HG02970 (cell line): ENCODE results near the gene GPS1.

Experiments used
- ATAC-seq: cut with Tn5 transposase; IDR thresholded peaks from one replicate; pipeline ENCODE4 v1.9.1; 2021; ENCODE audit warnings: mild to moderate bottlenecking, moderate library complexity, moderate number of reproducible peaks; ENCODE audit not compliant: unreplicated experiment, low FRiP score

The GPS1 gene

GRCh38 chr17:82073446-82073845 lies 21.7 kb downstream of the GPS1 start:
- no peak for ATAC-seq

DNA sequence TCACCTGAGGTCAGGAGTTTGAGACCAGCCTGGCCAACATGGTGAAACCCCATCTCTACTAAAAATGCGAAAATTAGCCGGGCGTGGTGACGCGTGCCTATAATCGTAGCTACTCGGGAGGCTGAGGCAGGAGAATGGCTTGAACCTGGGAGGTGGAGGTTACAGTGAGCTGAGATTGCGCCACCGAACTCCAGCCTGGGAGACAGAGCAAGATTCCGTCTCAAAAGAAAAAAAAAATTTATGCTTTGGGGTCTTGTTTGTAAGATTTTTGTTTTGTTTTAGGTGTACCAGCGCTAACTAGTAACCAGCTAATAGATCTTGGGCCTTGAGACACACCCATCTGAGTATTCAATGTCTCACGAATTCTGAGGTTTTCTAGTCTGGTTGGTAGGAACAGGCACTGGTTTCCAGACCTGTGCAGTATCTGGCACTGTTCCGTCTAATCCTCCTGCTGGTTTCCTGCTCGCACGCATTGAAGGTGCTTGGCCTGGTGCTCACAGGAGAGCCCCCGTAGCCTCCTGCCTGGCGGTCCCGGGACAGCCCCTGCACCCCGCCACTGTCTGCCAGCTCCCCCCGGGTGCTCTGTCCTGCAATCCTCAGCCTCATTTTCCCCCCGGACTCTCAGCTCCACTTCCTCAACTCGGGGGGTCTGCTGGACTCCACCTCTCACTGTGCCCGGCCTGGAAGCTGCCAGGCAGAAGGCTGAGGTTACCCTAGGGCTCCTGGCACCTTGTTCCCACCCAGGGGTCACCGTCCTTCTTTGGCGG lies 24.5 kb downstream of the GPS1 start:
- no peak for ATAC-seq

GRCh38 chr17:82076785-82077591 lies 25.3 kb downstream of the GPS1 start:
- no peak for ATAC-seq

DNA sequence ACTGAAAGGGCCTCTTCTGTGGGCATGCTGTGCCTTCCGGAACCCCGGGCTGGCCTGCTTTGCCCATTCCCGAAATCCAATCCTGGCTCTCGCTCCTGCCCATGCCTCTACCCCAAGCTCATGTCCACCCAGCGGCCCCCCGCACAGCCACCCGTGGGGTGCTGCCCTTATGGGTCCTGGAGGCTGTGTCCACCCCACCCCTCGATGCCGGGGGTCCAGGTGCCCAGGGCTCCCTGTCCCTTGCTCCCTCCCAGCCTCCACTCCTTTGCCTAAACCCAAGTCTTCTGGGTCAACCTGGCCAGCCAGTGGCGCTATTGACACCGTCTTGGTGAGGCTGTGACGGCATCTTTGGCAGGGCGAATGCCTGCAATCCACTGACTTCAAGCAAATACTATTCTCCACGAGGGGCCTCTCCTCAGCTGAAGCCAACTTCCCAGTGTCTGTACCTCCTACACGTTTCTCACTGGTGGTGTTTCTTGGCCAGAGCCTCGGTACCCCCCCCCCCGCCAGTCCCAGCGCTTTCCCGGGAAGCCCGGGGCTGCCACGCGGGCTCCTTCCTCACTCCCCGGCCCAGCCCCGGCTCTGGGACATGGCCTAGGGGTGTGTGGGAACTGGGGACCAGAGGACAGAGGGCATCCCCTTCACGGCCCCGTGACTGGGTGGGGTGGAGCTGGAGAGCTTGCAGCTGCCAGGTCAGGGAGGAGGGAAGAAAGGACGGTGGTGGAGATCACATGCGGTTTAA lies 26.1 kb downstream of the GPS1 start:
- ATAC-seq: no peak

DNA sequence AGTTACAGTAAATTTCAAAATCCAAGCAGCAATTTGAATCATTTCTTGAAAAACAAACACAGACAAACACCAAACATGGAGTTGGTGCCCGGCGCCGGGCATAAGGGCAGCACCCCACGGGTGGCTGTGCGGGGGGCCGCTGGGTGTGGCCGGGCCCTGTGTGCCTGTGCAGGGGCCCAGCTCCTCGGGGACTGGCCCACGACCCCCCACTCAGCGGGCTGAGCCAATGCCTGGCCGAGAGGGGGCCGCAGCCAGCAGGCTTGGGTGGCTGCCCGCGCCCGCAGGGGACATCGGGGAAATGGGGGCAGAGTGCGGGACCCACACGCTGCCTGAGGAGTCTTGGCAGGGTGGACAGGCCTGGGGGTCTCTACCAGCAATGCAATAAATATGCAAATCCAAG lies 26.7 kb downstream of the GPS1 start:
- no peak for ATAC-seq

- ATAC-seq: no peak
These were observed 27.4 kb downstream of the GPS1 start for GRCh38 chr17:82079001-82079677.

DNA sequence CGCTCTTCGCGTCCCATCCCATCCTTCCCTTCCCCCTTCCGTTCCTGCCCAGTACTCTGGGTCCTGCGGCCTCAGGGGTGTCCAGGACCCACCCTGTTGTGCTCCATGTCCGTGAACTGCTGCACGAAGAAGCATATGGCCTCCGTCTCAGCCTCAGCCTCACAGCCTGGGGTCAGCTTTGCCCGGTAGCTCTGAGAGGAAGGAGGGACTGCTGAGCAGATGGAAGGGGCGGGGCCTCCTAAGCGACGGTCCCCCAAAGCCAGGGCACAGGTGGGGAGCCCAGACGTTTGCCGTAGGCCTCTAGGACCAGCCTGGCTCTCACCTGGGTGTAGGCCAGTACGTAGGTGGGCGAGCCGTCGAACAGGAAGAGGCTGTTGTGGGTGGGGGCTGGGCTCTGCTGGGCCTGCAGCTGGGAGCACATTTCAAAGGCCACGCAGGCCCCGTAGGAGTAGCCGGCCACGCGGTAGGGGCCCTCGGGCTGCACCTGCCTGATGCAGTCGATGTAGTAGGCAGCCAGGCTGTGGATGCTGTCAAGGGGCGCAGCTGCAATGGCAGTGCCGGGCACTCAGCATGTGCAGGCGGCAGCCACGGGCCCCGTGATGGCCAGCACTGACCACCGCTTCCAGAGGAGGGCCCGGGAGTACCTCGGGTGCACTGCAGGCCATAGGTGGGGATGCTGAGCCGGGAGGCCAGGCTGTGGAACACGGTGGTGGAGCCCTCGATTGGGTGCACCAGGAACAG lies 28.5 kb downstream of the GPS1 start:
- no peak for ATAC-seq

DNA sequence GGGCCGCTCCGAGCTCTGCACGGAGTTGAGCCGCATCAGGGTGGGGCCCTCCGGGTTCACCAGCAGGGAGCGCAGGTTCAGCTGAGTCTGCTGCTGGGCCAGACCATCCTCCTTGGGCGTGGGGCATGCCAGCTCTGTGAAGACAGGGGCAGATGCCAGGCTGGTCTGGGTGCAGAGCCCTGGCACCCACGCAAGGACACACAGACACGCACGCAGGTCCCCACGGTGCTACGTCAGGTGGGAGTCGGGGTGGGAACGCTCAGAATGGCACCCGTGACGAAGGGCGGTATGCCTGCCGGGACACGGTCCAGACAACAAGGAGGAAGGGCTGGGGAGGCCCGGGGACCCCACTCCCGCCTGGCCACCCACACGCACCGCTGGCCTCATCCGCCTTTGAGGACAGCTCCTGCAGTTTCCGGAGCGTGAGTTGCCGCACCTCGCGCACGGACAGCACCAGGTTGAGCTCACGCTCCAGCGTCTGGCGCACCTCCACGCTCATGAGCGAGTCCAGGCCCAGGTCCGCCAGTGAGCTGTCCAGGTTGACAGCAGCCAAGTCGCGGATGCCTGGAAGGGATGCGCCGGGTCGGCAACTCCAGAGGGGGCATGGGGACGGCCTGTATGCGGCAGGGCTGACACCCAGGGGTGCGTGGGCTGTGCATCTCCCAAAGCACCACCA lies 29.2 kb downstream of the GPS1 start:
- ATAC-seq: no peak

DNA sequence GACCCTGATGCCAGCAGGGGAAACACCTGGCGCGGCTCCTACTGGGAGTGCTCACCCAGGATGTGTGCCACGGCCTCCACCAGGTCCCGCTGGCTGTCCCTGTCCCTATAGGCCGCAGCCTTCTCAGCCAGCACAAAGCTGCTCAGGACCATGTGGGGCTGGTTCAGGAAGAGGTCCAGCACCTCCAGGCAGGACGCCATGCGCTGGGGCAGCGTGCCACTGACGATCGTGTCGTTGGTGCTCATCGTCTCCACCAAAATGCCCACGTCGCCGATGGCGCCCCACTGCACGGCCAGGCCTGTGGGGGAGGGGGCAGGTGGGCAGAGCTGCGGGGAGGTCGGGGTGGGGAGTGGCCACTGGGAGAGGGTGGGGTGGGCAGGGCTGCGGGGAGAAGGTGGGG lies 29.8 kb downstream of the GPS1 start:
- ATAC-seq: no peak

DNA sequence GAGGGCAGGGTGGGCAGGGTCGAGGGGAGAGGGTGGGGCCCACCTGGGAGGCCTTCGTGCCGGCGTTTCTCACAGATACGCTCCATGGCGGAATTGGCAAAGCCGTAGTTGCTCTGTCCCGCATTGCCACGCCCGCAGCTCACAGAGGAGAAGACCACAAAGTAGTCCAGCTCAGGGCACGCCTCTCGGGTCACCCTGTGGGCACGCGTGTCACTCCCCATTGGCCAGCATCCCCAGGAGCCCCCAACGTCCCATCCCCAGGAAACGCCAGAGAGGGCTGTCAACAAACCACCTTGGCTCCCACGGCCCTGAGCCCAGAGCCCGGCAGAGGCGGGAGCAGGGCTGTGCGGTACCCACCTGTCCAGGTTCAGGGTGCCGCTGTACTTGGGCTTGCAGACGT lies 30.3 kb downstream of the GPS1 start:
- no peak for ATAC-seq

DNA sequence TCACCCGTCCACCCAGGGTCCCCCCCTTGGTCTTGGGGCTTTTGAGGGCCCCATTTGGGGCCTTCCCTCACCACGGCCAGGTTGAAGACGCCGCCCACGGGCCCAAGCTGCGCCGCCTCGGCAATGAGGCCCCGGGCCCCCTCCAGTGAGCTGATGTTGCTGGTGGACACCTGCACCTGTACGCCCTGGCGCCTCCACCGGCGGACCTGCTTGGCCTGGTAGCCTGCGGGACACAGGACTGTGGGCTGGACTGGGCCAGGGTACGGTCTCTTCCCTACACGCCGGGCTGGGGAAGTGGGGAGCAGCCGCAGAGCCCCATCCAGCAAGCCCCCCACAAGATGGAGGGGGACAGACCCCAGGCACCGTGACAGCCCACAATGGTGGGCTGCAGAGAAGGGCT lies 30.8 kb downstream of the GPS1 start:
- no peak for ATAC-seq

- ATAC-seq: no peak
These were observed 31.3 kb downstream of the GPS1 start for GRCh38 chr17:82083009-82083408.

- ATAC-seq: no peak
These were observed 32.0 kb downstream of the GPS1 start for GRCh38 chr17:82083533-82084359.

DNA sequence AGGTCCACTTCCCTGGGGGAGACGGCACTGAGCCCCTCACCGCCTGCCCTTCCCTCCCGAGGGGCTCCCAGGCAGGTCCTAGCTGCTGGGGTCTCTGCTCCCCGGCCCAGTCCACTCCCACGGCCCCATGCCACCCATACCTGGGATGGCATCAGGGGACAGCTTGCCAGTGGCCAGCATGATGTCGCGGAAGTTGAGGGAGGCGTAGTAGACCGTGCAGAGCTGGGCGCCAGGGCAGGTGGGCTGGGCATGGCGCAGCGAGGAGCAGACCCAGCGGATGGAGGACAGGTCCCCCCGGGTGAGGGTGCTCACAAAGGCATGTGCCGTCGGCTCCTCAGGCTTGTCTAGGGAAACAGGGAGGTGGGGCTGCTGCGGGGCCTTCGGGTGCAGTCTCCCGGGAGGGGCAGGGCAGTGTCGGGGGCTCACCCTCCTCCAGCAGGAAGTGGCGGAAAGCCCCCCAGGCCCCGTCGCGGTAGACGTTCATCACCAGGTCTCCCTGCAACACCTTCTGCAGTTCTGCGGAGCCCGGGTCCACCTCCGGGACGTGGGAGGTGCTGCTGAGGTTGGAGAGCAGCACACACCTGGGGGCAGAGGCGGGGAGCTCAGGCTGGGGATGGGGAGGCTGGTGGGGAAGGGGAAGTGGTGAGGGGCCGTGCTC lies 32.8 kb downstream of the GPS1 start:
- ATAC-seq: no peak

DNA sequence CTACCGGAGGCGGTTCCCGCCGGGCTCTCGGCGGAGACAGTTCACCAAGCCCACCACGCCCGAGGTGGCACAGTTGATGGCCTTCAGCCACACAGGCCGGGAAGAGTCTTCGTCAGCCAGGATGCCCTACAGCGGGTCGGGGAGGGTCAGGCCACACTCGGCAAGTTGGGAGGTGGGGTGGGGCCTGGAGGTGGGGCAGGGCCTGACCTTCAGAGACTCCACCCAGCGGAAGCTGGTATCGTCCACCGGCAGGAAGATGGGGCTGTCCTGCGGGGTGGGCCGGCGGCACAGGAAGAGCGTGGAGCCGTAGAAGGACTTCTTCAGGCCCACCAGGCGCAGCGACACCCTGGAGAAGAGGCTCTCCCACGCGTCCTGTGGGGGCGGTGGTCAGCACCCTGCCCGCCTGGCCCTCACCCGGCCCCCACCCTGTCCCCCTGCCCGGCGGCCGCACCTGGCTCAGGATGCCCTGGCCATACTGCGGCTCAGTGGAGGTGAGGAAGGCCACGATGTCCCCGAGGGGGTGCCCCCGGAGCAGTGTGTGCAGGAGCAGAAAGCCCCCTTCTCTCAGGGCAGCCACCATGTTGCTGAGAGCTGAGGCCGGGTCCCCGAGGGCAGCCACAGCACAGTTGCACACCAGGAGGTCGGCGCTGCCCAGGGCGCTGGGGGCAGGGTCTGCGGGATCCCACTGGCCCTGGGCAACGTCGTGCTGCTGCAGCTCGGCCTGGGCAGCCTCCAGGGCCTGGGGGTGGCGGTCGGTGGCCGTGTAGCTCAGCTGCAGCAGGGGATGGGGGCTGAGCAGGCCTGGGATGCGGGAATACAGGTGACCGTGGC lies 33.5 kb downstream of the GPS1 start:
- ATAC-seq: no peak

- no peak for ATAC-seq
These were observed 34.5 kb downstream of the GPS1 start for GRCh38 chr17:82085931-82086764.
